HepG2 (cell line): ENCODE measurements around the gene PPIP5K2. TPM values are rescaled to one million over a fixed set of nuclear protein-coding genes. Genes with fewer than 3 reads are reported as not detected.

Experiments
- AGO1 ChIP-seq: fragments of 200-400 bp; formaldehyde crosslinking; IDR thresholded peaks from 2 replicates; pipeline ENCODE4 v1.6.1; 2017; ENCODE audit warnings: mild to moderate bottlenecking, low read depth, low read length, moderate library complexity; ENCODE audit not compliant: poor library complexity, severe bottlenecking
- ARNT2 ChIP-seq: sonication (generic); formaldehyde crosslinking; IDR thresholded peaks from 2 replicates; pipeline ENCODE4 v1.8.0; 2022; ENCODE audit warnings: mild to moderate bottlenecking, low read depth, missing genetic modification reagents, moderate library complexity
- BORCS8-MEF2B ChIP-seq: sonication (generic); formaldehyde crosslinking; IDR thresholded peaks from 2 replicates; pipeline ENCODE4 v1.8.0; 2022; ENCODE audit warnings: mild to moderate bottlenecking, missing genetic modification reagents
- CBX5 ChIP-seq: sonication (generic); formaldehyde crosslinking; IDR thresholded peaks from 2 replicates; pipeline ENCODE4 v1.4.0; 2020; ENCODE audit warnings: missing genetic modification reagents, borderline replicate concordance
- CEBPB ChIP-seq: IDR thresholded peaks from 2 replicates; pipeline ENCODE4 v1.6.1; 2011; ENCODE audit warnings: low read depth, low read length, improper control_type of control experiment, borderline replicate concordance
- CHCHD3 ChIP-seq: sonication (generic); formaldehyde crosslinking; IDR thresholded peaks from 2 replicates; pipeline ENCODE4 v1.8.0; 2022; ENCODE audit warnings: mild to moderate bottlenecking, missing genetic modification reagents, moderate library complexity
- ETS1 ChIP-seq: sonication (generic); formaldehyde crosslinking; IDR thresholded peaks from 2 replicates; pipeline ENCODE4 v1.4.0; 2020; ENCODE audit warnings: missing genetic modification reagents
- ETV6 ChIP-seq: sonication (generic); formaldehyde crosslinking; conservative IDR thresholded peaks from 2 replicates; pipeline ENCODE4 v1.4.0; 2020; ENCODE audit warnings: missing genetic modification reagents
- HMGA1 ChIP-seq: sonication (generic); formaldehyde crosslinking; conservative IDR thresholded peaks from 2 replicates; pipeline ENCODE4 v1.4.0; 2020; ENCODE audit warnings: missing genetic modification reagents
- KAT2B ChIP-seq: fragments of 150-350 bp; IDR thresholded peaks from 2 replicates; pipeline ENCODE4 v1.6.1; 2014; ENCODE audit warnings: low read depth, low read length, borderline replicate concordance
- MAFF ChIP-seq: IDR thresholded peaks from 2 replicates; pipeline ENCODE4 v1.6.1; 2011; ENCODE audit warnings: low read depth, low read length, improper control_type of control experiment
- NFYC ChIP-seq: IDR thresholded peaks from 2 replicates; pipeline ENCODE4 v1.6.1; 2016; ENCODE audit warnings: missing genetic modification reagents, missing compliant biosample characterization
- RARA ChIP-seq: IDR thresholded peaks from 2 replicates; pipeline ENCODE4 v1.6.1; 2016; ENCODE audit warnings: missing genetic modification reagents, missing compliant biosample characterization
- RBM22 ChIP-seq: fragments of 200-400 bp; formaldehyde crosslinking; optimal IDR thresholded peaks from 2 replicates; pipeline ENCODE3; 2017; ENCODE audit warnings: mild to moderate bottlenecking, low read length, moderate library complexity
- SKIL ChIP-seq: sonication (generic); formaldehyde crosslinking; IDR thresholded peaks from 2 replicates; pipeline ENCODE4 v1.8.0; 2022; ENCODE audit warnings: missing genetic modification reagents, mild to moderate bottlenecking, moderate library complexity, borderline replicate concordance
- TCF7L2 ChIP-seq: IDR thresholded peaks from 2 replicates; pipeline ENCODE4 v1.6.1; 2011; ENCODE audit warnings: mild to moderate bottlenecking, low read depth, low read length, moderate library complexity
- TSC22D2 ChIP-seq: sonication (generic); formaldehyde crosslinking; IDR thresholded peaks from 2 replicates; pipeline ENCODE4 v1.5.1; 2020; ENCODE audit warnings: missing genetic modification reagents, mild to moderate bottlenecking, borderline replicate concordance
- YEATS4 ChIP-seq: sonication (generic); formaldehyde crosslinking; IDR thresholded peaks from 2 replicates; pipeline ENCODE4 v1.4.0; 2020; ENCODE audit warnings: missing genetic modification reagents, borderline replicate concordance
- ZBTB8A ChIP-seq: sonication (generic); formaldehyde crosslinking; IDR thresholded peaks from 2 replicates; pipeline ENCODE4 v1.4.0; 2020; ENCODE audit warnings: mild to moderate bottlenecking, low read depth, missing genetic modification reagents, borderline replicate concordance
- ZFX ChIP-seq: sonication (generic); formaldehyde crosslinking; IDR thresholded peaks from 2 replicates; pipeline ENCODE4 v1.4.0; 2020; ENCODE audit warnings: mild to moderate bottlenecking, low read depth, missing genetic modification reagents, moderate library complexity
- ZNF510 ChIP-seq: sonication (generic); formaldehyde crosslinking; IDR thresholded peaks from 2 replicates; pipeline ENCODE4 v1.4.0; 2020; ENCODE audit warnings: low read depth, mild to moderate bottlenecking, missing genetic modification reagents
- polyA plus RNA-seq, 8 experiments: library from polyadenylated mRNA; depleted of rRNA in 3 of 8; stranded (reverse) in 7 of 8; unstranded in 1 of 8; fragments of >200 nt; fragmentation: Illumina TruSeq in 4 of 8; extraction: Trizol in 4 of 8; gene quantifications; 2 replicates each; pipeline versions ENCODE4 v1.2.1 to v1.2.3, GENCODE V29; 2011 to 2016; ENCODE audit warnings: low read depth in 4 of 8, missing spikeins in 1 of 8, mixed read lengths in 1 of 8; ENCODE audit not compliant: insufficient read depth in 1 of 8
- total RNA-seq, 5 experiments: library from RNA; depleted of rRNA; stranded (reverse); fragments of >200 nt; fragmentation: Illumina TruSeq; extraction: Trizol; gene quantifications; 2 replicates each; pipeline ENCODE4 v1.2.3, GENCODE V29; 2016; ENCODE audit warnings: low read depth in 1 of 5
- TF ChIP-seq, protein P1 (sequence below): IDR thresholded peaks from 2 replicates; pipeline ENCODE4 v1.4.0; 2020; ENCODE audit warnings: mild to moderate bottlenecking, missing genetic modification reagents

The PPIP5K2 gene
- total and polyA plus RNA-seq, 2 of the 13 experiments (the other 11 are each of a cell fraction or from before 2014, with no cell fraction given), result 19.7 to 45.6 TPM

- TF ChIP-seq KAT2B (no peak), TCF7L2 (no peak), RARA (CRISPR knock-in tag) (peak; percentile 65), AGO1 (no peak), ARNT2 (no peak; the same call in 1 of the 2 replicates), ETS1 (CRISPR knock-in tag) (no peak), ZFX (peak; percentile 75), TSC22D2 (CRISPR knock-in tag) (peak; percentile 59; the same call in 1 of the 2 replicates), ZNF510 (CRISPR knock-in tag) (no peak), MAFF (peak; percentile 6; the same call in 1 of the 2 replicates), ETV6 (CRISPR knock-in tag) (no peak; the same call in 1 of the 2 replicates), ZBTB8A (peak; percentile 27; the same call in 1 of the 2 replicates), YEATS4 (CRISPR knock-in tag) (peak; percentile 97), BORCS8-MEF2B (CRISPR knock-in tag) (peak; percentile 84), HMGA1 (no peak), SKIL (CRISPR knock-in tag) (0 out of 2 replicates have a peak, but pooled peaks have one; percentile 51), RBM22 (no peak), CHCHD3 (CRISPR knock-in tag) (no peak), CEBPB (peak; percentile 78), CBX5 (peak; percentile 90; the same call in 1 of the 2 replicates), NFYC (CRISPR knock-in tag) (peak; percentile 54)
- TF ChIP-seq, protein P1, sequence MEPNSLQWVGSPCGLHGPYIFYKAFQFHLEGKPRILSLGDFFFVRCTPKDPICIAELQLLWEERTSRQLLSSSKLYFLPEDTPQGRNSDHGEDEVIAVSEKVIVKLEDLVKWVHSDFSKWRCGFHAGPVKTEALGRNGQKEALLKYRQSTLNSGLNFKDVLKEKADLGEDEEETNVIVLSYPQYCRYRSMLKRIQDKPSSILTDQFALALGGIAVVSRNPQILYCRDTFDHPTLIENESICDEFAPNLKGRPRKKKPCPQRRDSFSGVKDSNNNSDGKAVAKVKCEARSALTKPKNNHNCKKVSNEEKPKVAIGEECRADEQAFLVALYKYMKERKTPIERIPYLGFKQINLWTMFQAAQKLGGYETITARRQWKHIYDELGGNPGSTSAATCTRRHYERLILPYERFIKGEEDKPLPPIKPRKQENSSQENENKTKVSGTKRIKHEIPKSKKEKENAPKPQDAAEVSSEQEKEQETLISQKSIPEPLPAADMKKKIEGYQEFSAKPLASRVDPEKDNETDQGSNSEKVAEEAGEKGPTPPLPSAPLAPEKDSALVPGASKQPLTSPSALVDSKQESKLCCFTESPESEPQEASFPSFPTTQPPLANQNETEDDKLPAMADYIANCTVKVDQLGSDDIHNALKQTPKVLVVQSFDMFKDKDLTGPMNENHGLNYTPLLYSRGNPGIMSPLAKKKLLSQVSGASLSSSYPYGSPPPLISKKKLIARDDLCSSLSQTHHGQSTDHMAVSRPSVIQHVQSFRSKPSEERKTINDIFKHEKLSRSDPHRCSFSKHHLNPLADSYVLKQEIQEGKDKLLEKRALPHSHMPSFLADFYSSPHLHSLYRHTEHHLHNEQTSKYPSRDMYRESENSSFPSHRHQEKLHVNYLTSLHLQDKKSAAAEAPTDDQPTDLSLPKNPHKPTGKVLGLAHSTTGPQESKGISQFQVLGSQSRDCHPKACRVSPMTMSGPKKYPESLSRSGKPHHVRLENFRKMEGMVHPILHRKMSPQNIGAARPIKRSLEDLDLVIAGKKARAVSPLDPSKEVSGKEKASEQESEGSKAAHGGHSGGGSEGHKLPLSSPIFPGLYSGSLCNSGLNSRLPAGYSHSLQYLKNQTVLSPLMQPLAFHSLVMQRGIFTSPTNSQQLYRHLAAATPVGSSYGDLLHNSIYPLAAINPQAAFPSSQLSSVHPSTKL (CRISPR knock-in tag), result peak; percentile 76
These were observed at the start of gene PPIP5K2, which contains the start of gene GIN1 (continued) for GRCh38 chr5:103119765-103120606.
